BLaER1 treated with 17β-estradiol and CSF1 and Interleukin-3, amounts not matched to agents 10 nM and 100 nM (cell line): ENCODE measurements around the gene MAP1LC3A.

Experiments
- H3K27ac ChIP-seq, 11 experiments: shearing (Covaris generic); formaldehyde crosslinking; 2 replicates each; pipeline ENCODE4 v1.8.1; 2022
- H3K27me3 ChIP-seq, 11 experiments: shearing (Covaris generic); formaldehyde crosslinking; 2 replicates each; pipeline ENCODE4 v1.8.1; 2022
- H3K36me3 ChIP-seq, 11 experiments: shearing (Covaris generic); formaldehyde crosslinking; 2 replicates each; pipeline ENCODE4 v1.8.1; 2022
- H3K4me1 ChIP-seq, 10 experiments: shearing (Covaris generic); formaldehyde crosslinking; 2 replicates each; pipeline ENCODE4 v1.8.1; 2022
- H3K4me2 ChIP-seq, 11 experiments: shearing (Covaris generic); formaldehyde crosslinking; 2 replicates each; pipeline ENCODE4 v1.8.1; 2022
- H3K4me3 ChIP-seq, 10 experiments: shearing (Covaris generic); formaldehyde crosslinking; 2 replicates each; pipeline ENCODE4 v1.8.1; 2022
- H3K9ac ChIP-seq, 11 experiments: shearing (Covaris generic); formaldehyde crosslinking; 2 replicates each; pipeline ENCODE4 v1.8.1; 2022
- H3K9me3 ChIP-seq, 11 experiments: shearing (Covaris generic); formaldehyde crosslinking; replicated peaks in 1 of 11; 2 replicates each; pipeline ENCODE4 v1.8.1; 2022
- H4K20me1 ChIP-seq, 11 experiments: shearing (Covaris generic); formaldehyde crosslinking; 2 replicates each; pipeline ENCODE4 v1.8.1; 2022
- Cebpa-rat ChIP-seq, 11 experiments: shearing (Covaris generic); IDR thresholded peaks; 2 replicates each; pipeline ENCODE4 v1.8.1; 2022

Gene MAP1LC3A

DNA sequence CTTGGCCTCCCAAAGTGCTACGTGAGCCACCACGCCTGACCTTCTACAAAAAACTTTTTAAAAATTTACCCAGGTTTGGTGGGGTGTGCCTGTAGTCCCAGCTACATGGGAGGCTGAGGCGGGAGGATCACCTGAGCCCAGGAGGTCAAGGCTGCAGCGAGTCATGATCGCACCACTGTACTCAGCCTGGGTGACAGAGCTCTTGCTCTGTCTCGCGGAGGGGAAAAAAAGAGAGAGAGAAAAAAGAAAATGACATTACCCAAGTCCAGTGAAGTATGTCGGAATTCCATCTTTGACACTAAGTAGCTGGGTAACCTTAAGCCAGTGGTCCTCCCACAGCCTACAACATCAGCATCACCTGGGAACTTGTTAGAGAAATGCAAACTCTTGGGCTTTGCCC lies 18.8 kb upstream of the MAP1LC3A start:
- Histone ChIP-seq H3K9me3 (no peaks in the 10 kb centered on the region), H3K4me1 (peaks cover 0 to 16% (median 3%) of the 10 kb centered on the region in 10 experiments; a peak in 7 of 20 replicates), H3K4me2 (no peak overlapping the region), H3K9ac (no peak overlapping the region), H4K20me1 (peaks cover 0 to 61% (median 27%) of the 10 kb centered on the region in 11 experiments; a peak in 13 of 22 replicates), H3K27ac (no peak overlapping the region), H3K27me3 (no peaks in the 10 kb centered on the region), H3K36me3 (peaks cover 69 to 81% (median 73%) of the 10 kb centered on the region in 11 experiments), H3K4me3 (no peak overlapping the region)
- no peak for TF ChIP-seq Cebpa-rat (IDR thresholded peaks at IDR 0.05)

DNA sequence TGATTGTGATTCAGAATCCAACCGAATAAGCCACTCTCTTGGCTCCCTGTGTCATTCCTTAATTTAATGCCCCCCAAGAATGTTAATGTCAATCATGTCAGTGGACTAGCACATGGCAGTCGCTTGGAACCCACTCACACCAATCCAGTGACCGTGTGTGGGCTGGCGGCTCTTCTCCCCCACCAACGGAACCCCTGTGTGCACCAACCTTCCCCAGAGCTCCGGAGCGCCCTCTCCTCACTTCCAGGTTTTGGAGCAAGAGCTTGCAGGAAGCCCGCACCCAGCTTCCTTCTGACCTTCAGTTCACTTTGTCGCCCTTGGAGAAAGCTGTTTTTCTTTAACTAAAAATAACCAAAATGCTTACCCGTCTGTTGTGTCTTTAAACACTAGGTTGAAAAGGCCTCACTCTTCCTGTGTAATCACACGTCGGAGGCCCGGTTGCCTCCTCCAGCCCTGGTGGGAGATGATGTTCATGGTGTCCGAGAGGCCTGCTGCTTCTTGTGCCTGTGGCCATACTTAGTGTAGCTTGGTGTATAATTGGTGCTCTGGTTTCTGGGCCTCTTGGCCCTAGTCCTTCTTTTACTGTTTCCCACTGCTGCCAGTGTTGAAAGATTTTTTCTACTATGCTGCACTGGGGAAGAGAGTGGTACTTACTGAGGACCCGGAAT lies 17.8 kb upstream of the MAP1LC3A start:
- Histone ChIP-seq H3K36me3 (peaks cover 59 to 71% (median 64%) of the 10 kb centered on the region in 11 experiments), H3K9ac (no peak overlapping the region; a peak in 1 of 22 replicates), H3K4me2 (no peak overlapping the region; a peak in 1 of 22 replicates), H3K9me3 (no peaks in the 10 kb centered on the region), H3K4me3 (no peak overlapping the region), H4K20me1 (peaks cover 0 to 51% (median 20%) of the 10 kb centered on the region in 11 experiments; a peak in 12 of 22 replicates), H3K27ac (no peak overlapping the region), H3K27me3 (no peaks in the 10 kb centered on the region), H3K4me1 (peaks cover 0 to 16% (median 3%) of the 10 kb centered on the region in 10 experiments; a peak in 7 of 20 replicates)
- no peak for TF ChIP-seq Cebpa-rat (IDR thresholded peaks at IDR 0.05)

- H3K4me3 ChIP-seq = no peak overlapping the region
- H4K20me1 ChIP-seq = peaks cover 0 to 46% (median 16%) of the 10 kb centered on the region in 11 experiments; a peak in 11 of 22 replicates
- no peak for TF ChIP-seq Cebpa-rat (IDR thresholded peaks at IDR 0.05)
- no peak overlapping the region for H3K27ac ChIP-seq
- H3K9me3 ChIP-seq = no peaks in the 10 kb centered on the region
- H3K4me1 ChIP-seq = peaks cover 0 to 16% (median 3%) of the 10 kb centered on the region in 10 experiments; a peak in 7 of 20 replicates
- no peaks in the 10 kb centered on the region for H3K27me3 ChIP-seq
- H3K4me2 ChIP-seq = peak overlapping the region in 1 of 11 experiments; percentile 4; a peak in 1 of 22 replicates
- H3K9ac ChIP-seq = peak overlapping the region in 1 of 11 experiments; percentile 33; a peak in 1 of 22 replicates
- H3K36me3 ChIP-seq = peaks cover 52 to 65% (median 57%) of the 10 kb centered on the region in 11 experiments
Measured at GRCh38 chr20:34541264-34541901, 17.1 kb upstream of the MAP1LC3A start.

DNA sequence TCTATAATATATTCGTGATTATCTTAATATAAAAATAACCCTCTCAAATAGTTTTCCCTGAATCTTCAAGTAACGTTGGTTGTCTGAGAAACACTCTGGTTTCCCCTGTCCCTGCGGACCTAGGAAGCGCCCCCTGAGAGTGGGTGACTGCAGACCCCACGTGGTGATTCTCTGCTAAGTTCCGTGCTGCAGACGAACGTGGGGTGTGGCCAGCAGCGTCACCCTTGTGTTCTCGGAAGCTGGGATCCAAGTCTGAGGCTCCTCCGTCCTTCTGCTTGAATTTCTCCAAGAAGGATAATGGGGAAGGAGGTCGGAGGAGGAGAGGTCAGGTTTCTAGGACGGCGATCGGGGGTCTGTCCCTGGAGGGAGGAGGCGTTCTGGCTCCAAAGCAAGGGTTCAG lies 16.6 kb upstream of the MAP1LC3A start:
- H3K4me3 ChIP-seq = no peak overlapping the region
- H3K36me3 ChIP-seq = peaks cover 47 to 60% (median 52%) of the 10 kb centered on the region in 11 experiments
- H3K9ac ChIP-seq = no peak overlapping the region
- H3K9me3 ChIP-seq = no peaks in the 10 kb centered on the region
- no peaks in the 10 kb centered on the region for H3K27me3 ChIP-seq
- H3K4me2 ChIP-seq = no peak overlapping the region
- no peak for TF ChIP-seq Cebpa-rat (IDR thresholded peaks at IDR 0.05)
- peaks cover 0 to 40% (median 14%) of the 10 kb centered on the region in 11 experiments; a peak in 11 of 22 replicates for H4K20me1 ChIP-seq
- peaks cover 0 to 16% (median 3%) of the 10 kb centered on the region in 10 experiments; a peak in 7 of 20 replicates for H3K4me1 ChIP-seq
- no peak overlapping the region for H3K27ac ChIP-seq

DNA sequence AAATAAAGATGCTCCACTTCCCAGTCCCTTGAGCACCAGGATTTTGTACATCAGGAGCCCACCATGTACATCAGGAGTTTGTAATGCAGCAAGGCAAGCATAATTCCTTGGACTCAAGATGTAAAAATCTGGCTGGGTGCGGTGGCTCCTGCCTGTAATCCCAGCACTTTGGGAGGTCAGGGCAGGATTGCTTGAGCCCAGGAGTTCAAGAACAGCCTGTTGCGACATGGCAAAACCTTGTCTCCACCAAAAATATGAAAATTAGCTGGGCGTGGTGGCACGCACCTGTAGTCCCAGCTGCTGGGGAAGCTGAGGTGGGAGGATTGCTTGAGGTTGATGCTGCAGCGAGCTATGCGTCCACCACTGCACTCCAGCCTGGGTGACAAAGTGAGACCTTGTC lies 16.1 kb upstream of the MAP1LC3A start:
- TF ChIP-seq Cebpa-rat (IDR thresholded peaks at IDR 0.05) = no peak

GRCh38 chr20:34543463-34544056 lies 15.0 kb upstream of the MAP1LC3A start:
- Histone ChIP-seq H3K4me2 (no peak overlapping the region), H3K4me3 (no peak overlapping the region), H3K27me3 (no peaks in the 10 kb centered on the region), H3K4me1 (peaks cover 0 to 16% (median 3%) of the 10 kb centered on the region in 10 experiments; a peak in 7 of 20 replicates), H3K9ac (no peak overlapping the region; a peak in 1 of 22 replicates), H3K27ac (no peak overlapping the region), H4K20me1 (peaks cover 0 to 24% (median 4%) of the 10 kb centered on the region in 11 experiments; a peak in 9 of 22 replicates), H3K36me3 (peaks cover 35 to 43% (median 38%) of the 10 kb centered on the region in 11 experiments), H3K9me3 (no peaks in the 10 kb centered on the region)
- no peak for TF ChIP-seq Cebpa-rat (IDR thresholded peaks at IDR 0.05)

More for the DNA sequence above, 16.1 kb upstream of the MAP1LC3A start:
- Histone ChIP-seq H3K27me3 (no peaks in the 10 kb centered on the region), H3K27ac (no peak overlapping the region), H3K36me3 (peaks cover 42 to 54% (median 47%) of the 10 kb centered on the region in 11 experiments), H3K9me3 (no peaks in the 10 kb centered on the region), H3K4me2 (no peak overlapping the region), H3K4me1 (peaks cover 0 to 16% (median 3%) of the 10 kb centered on the region in 10 experiments; a peak in 7 of 20 replicates), H4K20me1 (peaks cover 0 to 35% (median 9%) of the 10 kb centered on the region in 11 experiments; a peak in 11 of 22 replicates), H3K4me3 (no peak overlapping the region), H3K9ac (no peak overlapping the region)

DNA sequence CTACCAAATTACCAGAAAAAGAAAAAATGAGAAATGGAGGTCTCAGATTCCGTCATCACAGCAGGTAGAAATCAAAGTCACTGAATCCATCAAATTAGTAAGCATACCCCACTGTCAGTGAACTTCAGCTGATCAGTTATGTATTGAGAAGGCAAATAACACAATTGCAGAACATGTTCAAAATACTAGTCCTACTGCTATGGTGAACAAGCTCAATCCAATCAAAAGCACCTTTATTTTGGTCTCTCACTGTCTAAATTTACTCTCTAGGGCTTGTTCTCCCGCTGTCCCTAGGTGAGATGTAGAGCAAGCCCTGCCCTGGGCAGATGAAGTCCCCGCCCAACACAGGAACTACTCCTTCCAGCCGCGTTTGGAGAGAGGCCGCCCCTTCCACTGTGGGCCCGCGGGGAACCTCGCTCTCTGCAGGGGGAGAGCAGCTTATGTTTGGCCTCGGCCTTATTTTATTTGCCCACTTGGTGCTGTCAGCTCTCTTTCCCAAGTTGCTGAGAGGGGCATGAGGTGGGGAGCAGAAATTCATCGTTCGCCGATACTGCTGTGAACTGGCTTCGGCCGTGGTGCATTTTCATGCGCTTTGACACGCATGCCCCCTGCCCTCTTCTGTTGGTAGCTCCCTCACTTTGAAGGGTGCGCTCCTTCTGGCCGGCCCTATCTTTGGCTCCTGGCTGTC lies 14.3 kb upstream of the MAP1LC3A start:
- H3K4me2 ChIP-seq = no peak overlapping the region
- H3K4me1 ChIP-seq = peaks cover 0 to 16% (median 3%) of the 10 kb centered on the region in 10 experiments; a peak in 7 of 20 replicates
- H3K27me3 ChIP-seq = no peaks in the 10 kb centered on the region
- peaks cover 0 to 17% (median 3%) of the 10 kb centered on the region in 11 experiments; a peak in 9 of 22 replicates for H4K20me1 ChIP-seq
- H3K9me3 ChIP-seq = no peaks in the 10 kb centered on the region
- no peak overlapping the region for H3K4me3 ChIP-seq
- no peak overlapping the region for H3K9ac ChIP-seq
- peaks cover 28 to 37% (median 35%) of the 10 kb centered on the region in 11 experiments for H3K36me3 ChIP-seq
- H3K27ac ChIP-seq = no peak overlapping the region
- no peak for TF ChIP-seq Cebpa-rat (IDR thresholded peaks at IDR 0.05)

GRCh38 chr20:34546751-34547181 lies 11.8 kb upstream of the MAP1LC3A start:
- H3K27ac ChIP-seq = no peak overlapping the region
- no peaks in the 10 kb centered on the region for H3K27me3 ChIP-seq
- no peak overlapping the region for H3K4me2 ChIP-seq
- H3K9ac ChIP-seq = no peak overlapping the region
- no peak overlapping the region for H3K4me3 ChIP-seq
- TF ChIP-seq Cebpa-rat (IDR thresholded peaks at IDR 0.05) = no peak
- no peaks in the 10 kb centered on the region for H4K20me1 ChIP-seq
- H3K36me3 ChIP-seq = peaks cover 5 to 12% (median 9%) of the 10 kb centered on the region in 11 experiments; a peak in 19 of 22 replicates
- H3K9me3 ChIP-seq = no peaks in the 10 kb centered on the region
- peaks cover 0 to 8% (median 0%) of the 10 kb centered on the region in 10 experiments; a peak in 5 of 20 replicates for H3K4me1 ChIP-seq
